ENCODE data around the gene RPL36A. TPM values are rescaled to one million over a fixed set of nuclear protein-coding genes. Genes with fewer than 3 reads are reported as not detected.

Gene RPL36A
- total and polyA plus RNA-seq, 2 donors (not counting 1 experiment from before 2014, with no cell fraction given) = 156 to 2,759 TPM

DNA sequence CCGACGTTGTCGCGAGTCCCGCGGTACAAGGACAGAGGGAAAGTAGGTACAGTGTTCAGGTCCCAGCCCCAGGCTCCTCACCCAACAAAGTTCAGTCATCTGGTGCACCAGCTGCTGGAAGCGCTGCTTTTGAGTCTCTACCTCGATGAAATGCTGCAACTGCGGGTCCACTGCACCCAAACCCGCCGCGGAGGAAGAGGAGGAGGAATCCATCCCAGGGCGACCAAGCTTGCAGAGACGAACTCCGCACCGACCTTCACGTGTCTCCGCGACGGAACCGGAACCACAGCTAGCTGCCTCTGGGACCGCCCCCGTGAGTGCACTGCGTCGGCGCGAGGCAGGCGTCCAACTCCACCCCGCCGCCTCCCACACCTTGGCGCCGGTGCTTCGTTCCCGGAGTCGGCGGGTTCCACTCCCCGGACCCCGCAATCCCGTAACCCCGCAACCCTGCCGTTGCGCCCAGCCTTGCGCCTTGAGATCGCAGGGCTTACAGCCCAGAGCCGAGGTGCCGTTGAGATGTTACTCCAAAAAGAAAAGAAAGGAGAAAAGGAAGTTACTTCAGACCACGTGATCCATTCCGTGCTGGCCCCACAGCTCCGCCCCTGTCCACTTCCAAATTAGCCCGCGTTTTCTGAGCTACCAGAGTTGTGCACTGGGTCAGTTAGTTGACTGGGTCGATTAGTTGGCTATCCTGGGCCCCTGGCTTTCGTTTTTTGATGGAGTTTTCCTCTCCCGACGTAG is 42.2 kb upstream of the RPL36A start, which contains the start of gene TIMM8A:
Gene TIMM8A, minus strand, starts transcription at position 291 of the 741 bp plus-strand sequence. Its CDS starts 78 bp downstream, at position 213.
- peak; percentile 82 for DNase-seq
- Mint-ChIP-seq H3K27me3 (no peaks in the 10 kb centered on the region), H3K27ac (peak within 1 kb of the TSS; percentile 86), H3K9me3 (ENCODE audit: insufficient read depth) (no peaks in the 10 kb centered on the region), H3K4me3 (peak within 1 kb of the TSS; percentile 92), H3K4me1 (peaks cover 12% of the 10 kb centered on the region)
- Histone ChIP-seq H3K27ac (ENCODE audit: low read length in 2 of 2) (peak within 1 kb of the TSS; percentile 55 to 81), H3K27me3 (replicated peaks in 1 of 4; ENCODE audit: control extremely low read depth in 1 of 4, control insufficient read depth in 3 of 4, insufficient read depth in 4 of 4, low read length in 3 of 4) (no peaks in the 10 kb centered on the region), H2AFZ (ENCODE audit: insufficient read depth, low read depth, low read length, poor library complexity, severe bottlenecking) (peak within 1 kb of the TSS; percentile 86), H3K79me2 (ENCODE audit: control insufficient read depth, insufficient read depth, low read length) (peaks cover 30% of the 10 kb centered on the region), H3K4me3 (ENCODE audit: control extremely low read depth in 1 of 5, extremely low read depth in 1 of 5, insufficient read depth in 1 of 5, low read depth in 2 of 5, low read length in 4 of 5) (peak within 1 kb of the TSS; percentile 64 to 81 (median 74)), H3K9me3 (ENCODE audit: control extremely low read depth in 1 of 3, control insufficient read depth in 2 of 3, insufficient read depth in 1 of 3, low read length in 2 of 3) (no peaks in the 10 kb centered on the region), H3K4me1 (ENCODE audit: control insufficient read depth in 2 of 2, insufficient read depth in 2 of 2, low read length in 2 of 2) (peaks cover 3 to 15% of the 10 kb centered on the region in 2 donors), H3K36me3 (replicated peaks in 1 of 2; ENCODE audit: control extremely low read depth in 1 of 2, control insufficient read depth in 1 of 2, extremely low read depth in 1 of 2, insufficient read depth in 2 of 2, low read length in 1 of 2) (peaks cover 2 to 24% of the 10 kb centered on the region in 2 experiments), H3K9ac (ENCODE audit: low read length) (peak within 1 kb of the TSS; percentile 76), H4K20me1 (ENCODE audit: control insufficient read depth, insufficient read depth, low read length, poor library complexity, severe bottlenecking) (no peaks in the 10 kb centered on the region), H3K4me2 (replicated peaks; ENCODE audit: low read depth, low read length, poor library complexity, severe bottlenecking) (peak within 1 kb of the TSS; percentile 74)
- intact Hi-C loops (cut with micrococcal nuclease) = loop anchor here (1.0 to 2.0 kb wide), 2 partner anchors 42 to 60 kb away; partner anchors contain the start of gene HNRNPH2
- 0% methylated on average over 15 of the region's 55 CpGs for WGBS (ENCODE audit: insufficient coverage)
- CTCF ChIA-PET = interaction anchor here (1.8 kb wide), 2 partner anchors 42 to 69 kb away, joined by 5 to 12 read pairs; partner anchors contain the start of gene RPL36A
- TF ChIP-seq, protein P1, sequence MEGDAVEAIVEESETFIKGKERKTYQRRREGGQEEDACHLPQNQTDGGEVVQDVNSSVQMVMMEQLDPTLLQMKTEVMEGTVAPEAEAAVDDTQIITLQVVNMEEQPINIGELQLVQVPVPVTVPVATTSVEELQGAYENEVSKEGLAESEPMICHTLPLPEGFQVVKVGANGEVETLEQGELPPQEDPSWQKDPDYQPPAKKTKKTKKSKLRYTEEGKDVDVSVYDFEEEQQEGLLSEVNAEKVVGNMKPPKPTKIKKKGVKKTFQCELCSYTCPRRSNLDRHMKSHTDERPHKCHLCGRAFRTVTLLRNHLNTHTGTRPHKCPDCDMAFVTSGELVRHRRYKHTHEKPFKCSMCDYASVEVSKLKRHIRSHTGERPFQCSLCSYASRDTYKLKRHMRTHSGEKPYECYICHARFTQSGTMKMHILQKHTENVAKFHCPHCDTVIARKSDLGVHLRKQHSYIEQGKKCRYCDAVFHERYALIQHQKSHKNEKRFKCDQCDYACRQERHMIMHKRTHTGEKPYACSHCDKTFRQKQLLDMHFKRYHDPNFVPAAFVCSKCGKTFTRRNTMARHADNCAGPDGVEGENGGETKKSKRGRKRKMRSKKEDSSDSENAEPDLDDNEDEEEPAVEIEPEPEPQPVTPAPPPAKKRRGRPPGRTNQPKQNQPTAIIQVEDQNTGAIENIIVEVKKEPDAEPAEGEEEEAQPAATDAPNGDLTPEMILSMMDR (IDR thresholded peaks at IDR 0.05) = no peak
- TF ChIP-seq EZH2 (IDR thresholded peaks at IDR 0.05; ENCODE audit: borderline replicate concordance, insufficient read depth, low read depth, low read length, poor library complexity, severe bottlenecking) = no peak
- POLR2A ChIA-PET = interaction anchor here (0.5 to 1.1 kb wide), 3 partner anchors 35 to 70 kb away, joined by 4 to 5 read pairs (median 4); partner anchors contain the start of gene RPL36A
- ATAC-seq (ENCODE audit: low read depth) = peak; percentile 99

Data from B cell (primary cell).